HepG2 (cell line): Measurements from ENCODE around the gene MYOZ3. TPM values are rescaled to one million over a fixed set of nuclear protein-coding genes. Genes with fewer than 3 reads are reported as not detected.

Experiments used
- ARID2 ChIP-seq: sonication (generic); formaldehyde crosslinking; IDR thresholded peaks from 2 replicates; pipeline ENCODE4 v1.8.1; 2022; ENCODE audit warnings: mild to moderate bottlenecking, missing genetic modification reagents, borderline replicate concordance
- CREB1 ChIP-seq, 2 experiments: fragments of 450-650 bp in 1 of 2; IDR thresholded peaks; 2 replicates each; pipeline ENCODE4 v1.6.1; 2016 to 2017; ENCODE audit warnings: control low read depth in 1 of 2, mild to moderate bottlenecking in 1 of 2, missing compliant biosample characterization in 1 of 2, missing genetic modification characterization in 1 of 2
- GLI4 ChIP-seq: sonication (generic); formaldehyde crosslinking; IDR thresholded peaks from 2 replicates; pipeline ENCODE4 v1.5.1; 2020; ENCODE audit warnings: missing genetic modification reagents, mild to moderate bottlenecking, moderate library complexity, borderline replicate concordance
- GTF3A ChIP-seq: sonication (generic); formaldehyde crosslinking; conservative IDR thresholded peaks from 2 replicates; pipeline ENCODE4 v1.4.0; 2020; ENCODE audit warnings: mild to moderate bottlenecking, missing genetic modification reagents
- HDAC1 ChIP-seq: sonication (generic); formaldehyde crosslinking; IDR thresholded peaks from 2 replicates; pipeline ENCODE4 v1.5.1; 2020; ENCODE audit warnings: mild to moderate bottlenecking, missing genetic modification reagents
- KDM5A ChIP-seq: fragments of 200-600 bp; sonication (generic); IDR thresholded peaks from 2 replicates; pipeline ENCODE4 v1.7.0; 2018; ENCODE audit warnings: antibody characterized with exemption, mild to moderate bottlenecking, low read length, borderline replicate concordance
- POLR2G ChIP-seq: fragments of 200-400 bp; formaldehyde crosslinking; IDR thresholded peaks from 2 replicates; pipeline ENCODE4 v1.6.1; 2018; ENCODE audit warnings: mild to moderate bottlenecking, low read depth, low read length, moderate library complexity
- TARDBP ChIP-seq: sonication (generic); formaldehyde crosslinking; IDR thresholded peaks from 2 replicates; pipeline ENCODE4 v1.8.0; 2022; ENCODE audit warnings: mild to moderate bottlenecking, missing genetic modification reagents
- TRIM24 ChIP-seq: sonication (generic); formaldehyde crosslinking; IDR thresholded peaks from 2 replicates; pipeline ENCODE4 v1.8.0; 2022; ENCODE audit warnings: mild to moderate bottlenecking, missing genetic modification reagents
- WIZ ChIP-seq: sonication (generic); formaldehyde crosslinking; IDR thresholded peaks from 2 replicates; pipeline ENCODE4 v1.5.1; 2020; ENCODE audit warnings: mild to moderate bottlenecking, missing genetic modification reagents
- ZNF12 ChIP-seq: sonication (generic); formaldehyde crosslinking; IDR thresholded peaks from 2 replicates; pipeline ENCODE4 v1.5.0; 2020; ENCODE audit warnings: missing genetic modification reagents
- ZNF225 ChIP-seq: sonication (generic); formaldehyde crosslinking; IDR thresholded peaks from 2 replicates; pipeline ENCODE4 v1.4.0; 2020; ENCODE audit warnings: mild to moderate bottlenecking, missing genetic modification reagents
- ZNF367 ChIP-seq: sonication (generic); formaldehyde crosslinking; IDR thresholded peaks from 2 replicates; pipeline ENCODE4 v1.4.0; 2020; ENCODE audit warnings: missing genetic modification reagents, borderline replicate concordance
- ZNF670 ChIP-seq: sonication (generic); formaldehyde crosslinking; IDR thresholded peaks from 2 replicates; pipeline ENCODE4 v1.8.0; 2022; ENCODE audit warnings: mild to moderate bottlenecking, missing genetic modification reagents, borderline replicate concordance
- ZNF883 ChIP-seq: sonication (generic); formaldehyde crosslinking; IDR thresholded peaks from 2 replicates; pipeline ENCODE4 v1.5.1; 2020; ENCODE audit warnings: mild to moderate bottlenecking, missing genetic modification reagents; ENCODE audit errors: not compliant biosample characterization
- ZNF891 ChIP-seq: sonication (generic); formaldehyde crosslinking; IDR thresholded peaks from 2 replicates; pipeline ENCODE4 v1.5.0; 2020; ENCODE audit warnings: mild to moderate bottlenecking, missing genetic modification reagents
- polyA plus RNA-seq, 8 experiments: library from polyadenylated mRNA; depleted of rRNA in 3 of 8; stranded (reverse) in 7 of 8; unstranded in 1 of 8; fragments of >200 nt; fragmentation: Illumina TruSeq in 4 of 8; extraction: Trizol in 4 of 8; gene quantifications; 2 replicates each; pipeline versions ENCODE4 v1.2.1 to v1.2.3, GENCODE V29; 2011 to 2016; ENCODE audit warnings: low read depth in 4 of 8, missing spikeins in 1 of 8, mixed read lengths in 1 of 8; ENCODE audit not compliant: insufficient read depth in 1 of 8
- total RNA-seq, 5 experiments: library from RNA; depleted of rRNA; stranded (reverse); fragments of >200 nt; fragmentation: Illumina TruSeq; extraction: Trizol; gene quantifications; 2 replicates each; pipeline ENCODE4 v1.2.3, GENCODE V29; 2016; ENCODE audit warnings: low read depth in 1 of 5
- TF ChIP-seq, protein P1 (sequence below): IDR thresholded peaks from 2 replicates; pipeline ENCODE4 v1.6.1; 2016; ENCODE audit warnings: mild to moderate bottlenecking
- TF ChIP-seq, protein P2 (sequence below): sonication (generic); formaldehyde crosslinking; IDR thresholded peaks from 2 replicates; pipeline ENCODE4 v1.5.0; 2020; ENCODE audit warnings: missing genetic modification reagents
- TF ChIP-seq, protein P3 (sequence below): sonication (generic); formaldehyde crosslinking; IDR thresholded peaks from 2 replicates; pipeline ENCODE4 v1.4.0; 2020; ENCODE audit warnings: missing genetic modification reagents, borderline replicate concordance
- TF ChIP-seq, protein P4 (sequence below): sonication (generic); formaldehyde crosslinking; IDR thresholded peaks from 2 replicates; pipeline ENCODE4 v1.9.0; 2021; ENCODE audit warnings: missing genetic modification reagents, mild to moderate bottlenecking, borderline replicate concordance
- TF ChIP-seq, protein P5 (sequence below): sonication (generic); formaldehyde crosslinking; IDR thresholded peaks from 2 replicates; pipeline ENCODE4 v1.4.0; 2020; ENCODE audit warnings: mild to moderate bottlenecking, missing genetic modification reagents
- TF ChIP-seq, protein P6 (sequence below): sonication (generic); formaldehyde crosslinking; IDR thresholded peaks from 2 replicates; pipeline ENCODE4 v1.5.0; 2020; ENCODE audit warnings: missing genetic modification reagents

MYOZ3 gene
- total and polyA plus RNA-seq, 2 of the 13 experiments (the other 11 are each of a cell fraction or from before 2014, with no cell fraction given), result 0.05 TPM; not detected in 1

DNA sequence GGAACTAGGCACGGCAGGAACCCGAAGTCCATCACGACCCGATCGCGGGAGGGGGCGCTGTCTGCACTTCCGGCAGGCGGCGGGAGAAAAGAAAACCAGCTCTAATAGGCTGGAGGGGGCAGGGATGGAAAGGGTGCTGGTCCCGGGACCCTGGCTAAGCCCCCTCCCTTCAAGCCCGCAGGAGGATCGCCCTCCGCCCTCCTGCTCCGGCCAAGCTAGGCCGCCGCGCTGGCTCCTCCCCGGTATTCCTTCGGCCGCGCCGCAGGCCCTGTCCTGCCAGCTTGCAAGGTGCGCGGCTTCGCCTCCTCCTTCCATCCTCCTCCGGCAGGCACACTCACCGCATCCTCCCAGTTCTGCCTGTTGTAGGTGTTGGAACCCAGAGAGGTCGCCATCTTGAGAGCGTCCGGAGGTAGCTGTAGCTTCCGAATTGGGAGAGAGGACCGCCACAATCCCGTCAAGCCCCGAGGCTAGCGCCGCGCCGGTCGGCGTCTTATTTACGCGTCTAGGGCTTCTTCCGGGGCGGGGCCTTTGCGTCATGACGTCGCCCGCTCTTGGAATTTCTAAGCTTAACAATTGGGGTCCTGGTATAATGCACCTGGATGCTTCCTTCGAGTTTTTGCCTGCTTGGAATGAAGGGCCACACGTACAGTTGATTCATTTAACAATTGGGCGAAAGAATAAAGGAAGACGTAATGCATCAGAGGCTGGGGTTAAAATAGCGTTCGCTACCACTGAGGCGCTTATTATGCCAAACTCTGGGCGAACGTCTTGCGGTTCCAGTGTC lies 39.7 kb downstream of the MYOZ3 start, which contains the start of gene RBM22 (continued):
- TF ChIP-seq KDM5A (peak; percentile 93), POLR2G (peak; percentile 94), ZNF12 (CRISPR knock-in tag) (no peak), TRIM24 (CRISPR knock-in tag) (no peak), ZNF670 (CRISPR knock-in tag) (no peak), ZNF883 (peak; percentile 90), ZNF891 (CRISPR knock-in tag) (peak; percentile 89), CREB1 (IDR thresholded peaks at IDR 0.05) (peak; percentile 89), CREB1 (CRISPR knock-in tag; IDR thresholded peaks at IDR 0.05) (peak; percentile 98), TARDBP (CRISPR knock-in tag) (peak; percentile 78), WIZ (0 out of 2 replicates have a peak, but pooled peaks have one; percentile 4), HDAC1 (CRISPR knock-in tag) (peak; percentile 79), ZNF367 (CRISPR knock-in tag) (no peak; the same call in 1 of the 2 replicates), GLI4 (CRISPR knock-in tag) (peak; percentile 69), GTF3A (no peak), ZNF225 (0 out of 2 replicates have a peak, but pooled peaks have one; percentile 74), ARID2 (CRISPR knock-in tag) (no peak)
- TF ChIP-seq, protein P1, sequence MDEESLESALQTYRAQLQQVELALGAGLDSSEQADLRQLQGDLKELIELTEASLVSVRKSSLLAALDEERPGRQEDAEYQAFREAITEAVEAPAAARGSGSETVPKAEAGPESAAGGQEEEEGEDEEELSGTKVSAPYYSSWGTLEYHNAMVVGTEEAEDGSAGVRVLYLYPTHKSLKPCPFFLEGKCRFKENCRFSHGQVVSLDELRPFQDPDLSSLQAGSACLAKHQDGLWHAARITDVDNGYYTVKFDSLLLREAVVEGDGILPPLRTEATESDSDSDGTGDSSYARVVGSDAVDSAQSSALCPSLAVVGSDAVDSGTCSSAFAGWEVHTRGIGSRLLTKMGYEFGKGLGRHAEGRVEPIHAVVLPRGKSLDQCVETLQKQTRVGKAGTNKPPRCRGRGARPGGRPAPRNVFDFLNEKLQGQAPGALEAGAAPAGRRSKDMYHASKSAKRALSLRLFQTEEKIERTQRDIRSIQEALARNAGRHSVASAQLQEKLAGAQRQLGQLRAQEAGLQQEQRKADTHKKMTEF, result peak; percentile 90
- TF ChIP-seq, protein P2, sequence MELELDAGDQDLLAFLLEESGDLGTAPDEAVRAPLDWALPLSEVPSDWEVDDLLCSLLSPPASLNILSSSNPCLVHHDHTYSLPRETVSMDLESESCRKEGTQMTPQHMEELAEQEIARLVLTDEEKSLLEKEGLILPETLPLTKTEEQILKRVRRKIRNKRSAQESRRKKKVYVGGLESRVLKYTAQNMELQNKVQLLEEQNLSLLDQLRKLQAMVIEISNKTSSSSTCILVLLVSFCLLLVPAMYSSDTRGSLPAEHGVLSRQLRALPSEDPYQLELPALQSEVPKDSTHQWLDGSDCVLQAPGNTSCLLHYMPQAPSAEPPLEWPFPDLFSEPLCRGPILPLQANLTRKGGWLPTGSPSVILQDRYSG, result peak; percentile 63; the same call in 1 of the 2 replicates
- TF ChIP-seq, protein P3, sequence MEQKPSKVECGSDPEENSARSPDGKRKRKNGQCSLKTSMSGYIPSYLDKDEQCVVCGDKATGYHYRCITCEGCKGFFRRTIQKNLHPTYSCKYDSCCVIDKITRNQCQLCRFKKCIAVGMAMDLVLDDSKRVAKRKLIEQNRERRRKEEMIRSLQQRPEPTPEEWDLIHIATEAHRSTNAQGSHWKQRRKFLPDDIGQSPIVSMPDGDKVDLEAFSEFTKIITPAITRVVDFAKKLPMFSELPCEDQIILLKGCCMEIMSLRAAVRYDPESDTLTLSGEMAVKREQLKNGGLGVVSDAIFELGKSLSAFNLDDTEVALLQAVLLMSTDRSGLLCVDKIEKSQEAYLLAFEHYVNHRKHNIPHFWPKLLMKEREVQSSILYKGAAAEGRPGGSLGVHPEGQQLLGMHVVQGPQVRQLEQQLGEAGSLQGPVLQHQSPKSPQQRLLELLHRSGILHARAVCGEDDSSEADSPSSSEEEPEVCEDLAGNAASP (CRISPR knock-in tag), result peak; percentile 42; the same call in 1 of the 2 replicates
- TF ChIP-seq, protein P4, sequence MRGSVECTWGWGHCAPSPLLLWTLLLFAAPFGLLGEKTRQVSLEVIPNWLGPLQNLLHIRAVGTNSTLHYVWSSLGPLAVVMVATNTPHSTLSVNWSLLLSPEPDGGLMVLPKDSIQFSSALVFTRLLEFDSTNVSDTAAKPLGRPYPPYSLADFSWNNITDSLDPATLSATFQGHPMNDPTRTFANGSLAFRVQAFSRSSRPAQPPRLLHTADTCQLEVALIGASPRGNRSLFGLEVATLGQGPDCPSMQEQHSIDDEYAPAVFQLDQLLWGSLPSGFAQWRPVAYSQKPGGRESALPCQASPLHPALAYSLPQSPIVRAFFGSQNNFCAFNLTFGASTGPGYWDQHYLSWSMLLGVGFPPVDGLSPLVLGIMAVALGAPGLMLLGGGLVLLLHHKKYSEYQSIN (CRISPR knock-in tag), result no peak
- TF ChIP-seq, protein P5, sequence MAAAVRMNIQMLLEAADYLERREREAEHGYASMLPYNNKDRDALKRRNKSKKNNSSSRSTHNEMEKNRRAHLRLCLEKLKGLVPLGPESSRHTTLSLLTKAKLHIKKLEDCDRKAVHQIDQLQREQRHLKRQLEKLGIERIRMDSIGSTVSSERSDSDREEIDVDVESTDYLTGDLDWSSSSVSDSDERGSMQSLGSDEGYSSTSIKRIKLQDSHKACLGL, result peak; percentile 63
- TF ChIP-seq, protein P6, sequence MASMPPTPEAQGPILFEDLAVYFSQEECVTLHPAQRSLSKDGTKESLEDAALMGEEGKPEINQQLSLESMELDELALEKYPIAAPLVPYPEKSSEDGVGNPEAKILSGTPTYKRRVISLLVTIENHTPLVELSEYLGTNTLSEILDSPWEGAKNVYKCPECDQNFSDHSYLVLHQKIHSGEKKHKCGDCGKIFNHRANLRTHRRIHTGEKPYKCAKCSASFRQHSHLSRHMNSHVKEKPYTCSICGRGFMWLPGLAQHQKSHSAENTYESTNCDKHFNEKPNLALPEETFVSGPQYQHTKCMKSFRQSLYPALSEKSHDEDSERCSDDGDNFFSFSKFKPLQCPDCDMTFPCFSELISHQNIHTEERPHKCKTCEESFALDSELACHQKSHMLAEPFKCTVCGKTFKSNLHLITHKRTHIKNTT (CRISPR knock-in tag), result no peak
